Pancreas (tissue), 10 donors: ENCODE measurements around the gene C1orf226. TPM values are rescaled to one million over a fixed set of nuclear protein-coding genes. Genes with fewer than 3 reads are reported as not detected.

Experiments
- ATAC-seq, 4 donors: fragments of 200-7000 bp; cut with Tn5 transposase; one replicate each; pipeline versions ENCODE4 v1.8.0 to v1.9.1; 2020; ENCODE audit warnings: mild to moderate bottlenecking in 4 of 4, moderate library complexity in 4 of 4
- DNase-seq, 6 donors: peaks; one replicate each; pipeline ENCODE4 v3.0.0-alpha.2; 2020
- FAIRE-seq: peaks from 2 replicates; lab custom pipeline; 2012; peaks lifted over from hg19 to GRCh38; lab: Jason Lieb, UNC
- H3K27ac ChIP-seq, 4 donors: fragments of 200-600 bp; sonication (generic); 1 replicate in 3 of 4; 2 replicates in 1 of 4; pipeline versions ENCODE4 v1.5.0 to v1.8.0; 2020
- H3K27me3 ChIP-seq, 4 donors: fragments of 200-600 bp; one replicate each; pipeline ENCODE4 v1.8.0; 2021
- H3K36me3 ChIP-seq, 3 donors: fragments of 200-600 bp; sonication (generic) in 1 of 3; one replicate each; pipeline versions ENCODE4 v1.5.0 to v1.8.0; 2020 to 2021
- H3K4me1 ChIP-seq, 3 donors: fragments of 200-600 bp; one replicate each; pipeline ENCODE4 v1.8.0; 2021
- H3K4me3 ChIP-seq, 4 donors: fragments of 200-600 bp; sonication (generic) in 2 of 4; one replicate each; pipeline versions ENCODE4 v1.5.0 to v1.8.0; 2020 to 2021
- H3K9me3 ChIP-seq, 4 donors: fragments of 200-600 bp; one replicate each; pipeline ENCODE4 v1.8.0; 2021
- CTCF ChIP-seq, 4 donors: fragments of 200-600 bp; sonication (generic) in 3 of 4; IDR thresholded peaks; one replicate each; pipeline versions ENCODE4 v1.5.0 to v1.8.0; 2021; ENCODE audit warnings: antibody characterized with exemption in 4 of 4
- WGBS, 2 donors: extraction: QIAGEN DNeasy Blood & Tissue Kit; methylation state at CpG; one replicate each; pipeline ENCODE4 v1.1.7; 2013; 5-methylcytosine and 5-hydroxymethylcytosine counted together
- intact Hi-C, 3 donors: fragments of 100-400 bp; cut with DNase I; formaldehyde crosslinking; loops; one replicate each; pipeline versions ENCODE4 v1.11.1 to v1.14.2; 2022
- polyA plus RNA-seq, 2 donors: library from polyadenylated mRNA; stranded (reverse); fragments of 200-250 nt; gene quantifications; one replicate each; pipeline ENCODE4 v1.2.3, GENCODE V29; 2013
- total RNA-seq, 6 donors: library from RNA; stranded (reverse); fragmentation: NEBNext Ultra II Directional in 4 of 6; extraction: Animal tissue kit (Norgen Biotek cat#: 25700) in 4 of 6; gene quantifications; one replicate each; pipeline versions ENCODE4 v1.2.1 to v1.2.4, GENCODE V29; 2021 to 2023
- donor health status: healthy with polysubstance abuse.
- donor health status: DM: no; HTN: no; CAD: no; lungs with moderate emphysema.
- donor health status: DM: no; HTN: no; CAD: no.
- donor health status: control.
- donor health status: control.
- donor health status: Bipolar disorder and iron deficiency.
- donor health status: DM: yes; HTN: yes; CAD: no.
- donor health status: DM: no; HTN: no; CAD: no.
- donor health status: DM: no; HTN: no; CAD: no.
- donor health status: DM: yes; HTN: yes; CAD: no.

The C1orf226 gene
- total and polyA plus RNA-seq, 8 donors, result 1.3 to 4.2 (median 2.3) TPM

- no peak for FAIRE-seq
- no peak for ATAC-seq
- Histone ChIP-seq H3K4me1 (no peaks in the 10 kb centered on the region), H3K27me3 (no peaks in the 10 kb centered on the region), H3K9me3 (no peaks in the 10 kb centered on the region), H3K27ac (no peak overlapping the region), H3K36me3 (no peaks in the 10 kb centered on the region), H3K4me3 (no peak overlapping the region)
- no peak for TF ChIP-seq CTCF (IDR thresholded peaks at IDR 0.05)
- 84 to 88% methylated on average over 3 of the region's 3 CpGs for WGBS, 2 donors
- DNase-seq, result no peak
- intact Hi-C loops, result loop anchor here in 2 of 3 donors (5.0 to 10.0 kb wide), 2 partner anchors 328 to 331 kb away; no protein-coding TSS in a partner anchor
These were observed 4.2 kb downstream of the C1orf226 start for GRCh38 chr1:162385702-162386101.

GRCh38 chr1:162386292-162387225 lies 5.0 kb downstream of the C1orf226 start:
- 78 to 80% methylated on average over 8 of the region's 8 CpGs for WGBS, 2 donors
- no peaks in the 10 kb centered on the region for H3K4me1 ChIP-seq
- intact Hi-C loops, result loop anchor here in 2 of 3 donors (5.0 to 10.0 kb wide), 2 partner anchors 329 to 332 kb away; no protein-coding TSS in a partner anchor
- FAIRE-seq, result no peak
- no peaks in the 10 kb centered on the region for H3K36me3 ChIP-seq
- no peak overlapping the region for H3K27ac ChIP-seq
- no peak overlapping the region for H3K4me3 ChIP-seq
- H3K27me3 ChIP-seq, result no peaks in the 10 kb centered on the region
- H3K9me3 ChIP-seq, result no peaks in the 10 kb centered on the region
- no peak for DNase-seq
- ATAC-seq, result no peak
- no peak for TF ChIP-seq CTCF (IDR thresholded peaks at IDR 0.05)

- 76 to 79% methylated on average over 20 of the region's 20 CpGs for WGBS, 2 donors
- no peak for ATAC-seq
These were observed 5.9 kb downstream of the C1orf226 start for GRCh38 chr1:162387226-162388082.

GRCh38 chr1:162388083-162388594 lies 6.6 kb downstream of the C1orf226 start:
- H3K27ac ChIP-seq, result no peak overlapping the region
- no peaks in the 10 kb centered on the region for H3K27me3 ChIP-seq
- intact Hi-C loops, result loop anchor here in 2 of 3 donors (5.0 to 10.0 kb wide), 2 partner anchors 331 to 333 kb away; no protein-coding TSS in a partner anchor
- ATAC-seq (no peak), FAIRE-seq (no peak), DNase-seq (no peak)
- no peaks in the 10 kb centered on the region for H3K4me1 ChIP-seq
- H3K36me3 ChIP-seq, result no peaks in the 10 kb centered on the region
- no peaks in the 10 kb centered on the region for H3K9me3 ChIP-seq
- H3K4me3 ChIP-seq, result no peak overlapping the region
- WGBS, 2 donors, result 72 to 79% methylated on average over 8 of the region's 8 CpGs
- no peak for TF ChIP-seq CTCF (IDR thresholded peaks at IDR 0.05)

More at GRCh38 chr1:162387226-162388082, 5.9 kb downstream of the C1orf226 start:
- H3K27me3 ChIP-seq, result no peaks in the 10 kb centered on the region
- TF ChIP-seq CTCF (IDR thresholded peaks at IDR 0.05), result no peak
- DNase-seq (no peak), FAIRE-seq (no peak)
- H3K36me3 ChIP-seq, result no peaks in the 10 kb centered on the region
- H3K4me3 ChIP-seq, result no peak overlapping the region
- no peak overlapping the region for H3K27ac ChIP-seq
- intact Hi-C loops, result loop anchor here in 2 of 3 donors (5.0 to 10.0 kb wide), 2 partner anchors 330 to 333 kb away; no protein-coding TSS in a partner anchor
- H3K9me3 ChIP-seq, result no peaks in the 10 kb centered on the region
- no peaks in the 10 kb centered on the region for H3K4me1 ChIP-seq
